Thyroid gland (tissue), 4 donors: ENCODE measurements around the gene CASS4. TPM values are rescaled to one million over a fixed set of nuclear protein-coding genes. Genes with fewer than 3 reads are reported as not detected.

Source experiments
- DNase-seq, 2 donors: peaks; one replicate each; pipeline ENCODE4 v3.0.0-alpha.2; 2019
- H3K27ac ChIP-seq, 3 donors: fragments of 200-600 bp; sonication (generic); 1 replicate in 2 of 3; 2 replicates in 1 of 3; pipeline ENCODE4 v1.5.1; 2016 to 2019; ENCODE audit warnings: mild to moderate bottlenecking in 1 of 3, moderate library complexity in 1 of 3
- H3K27me3 ChIP-seq: fragments of 200-600 bp; sonication (generic); one replicate; pipeline ENCODE4 v1.5.1; 2019
- H3K36me3 ChIP-seq, 2 donors: fragments of 200-600 bp; sonication (generic); one replicate each; pipeline ENCODE4 v1.5.1; 2016 to 2019
- H3K4me1 ChIP-seq, 2 donors: fragments of 200-600 bp; sonication (generic); one replicate each; pipeline ENCODE4 v1.5.1; 2017 to 2019
- H3K4me3 ChIP-seq, 3 donors: fragments of 200-600 bp; sonication (generic); replicated peaks in 1 of 3; 1 replicate in 2 of 3; 2 replicates in 1 of 3; pipeline ENCODE4 v1.5.1; 2016; ENCODE audit warnings: mild to moderate bottlenecking in 1 of 3
- H3K9me3 ChIP-seq: fragments of 200-600 bp; sonication (generic); one replicate; pipeline ENCODE4 v1.5.1; 2017
- CTCF ChIP-seq, 6 experiments: fragments of 200-600 bp in 3 of 6; fragments of 450-650 bp in 3 of 6; sonication (generic) in 3 of 6; IDR thresholded peaks; one replicate each; pipeline ENCODE4 v1.5.1; 2016 to 2019; ENCODE audit warnings: antibody characterized with exemption in 6 of 6, mild to moderate bottlenecking in 2 of 6, inconsistent platforms in 1 of 6, moderate library complexity in 1 of 6
- POLR2A ChIP-seq, 2 donors: fragments of 450-650 bp; IDR thresholded peaks; one replicate each; pipeline ENCODE4 v1.6.1; 2017; ENCODE audit warnings: antibody characterized with exemption in 2 of 2, mild to moderate bottlenecking in 2 of 2, moderate library complexity in 1 of 2
- WGBS, 2 donors: methylation state at CpG; one replicate each; pipeline ENCODE4 v1.1.5; 2017; 5-methylcytosine and 5-hydroxymethylcytosine counted together
- intact Hi-C: fragments of 100-400 bp; cut with DNase I; formaldehyde crosslinking; loops from one replicate; pipeline ENCODE4 v1.15.1; 2023
- total RNA-seq, 4 donors: library from RNA; depleted of rRNA; stranded (reverse); fragments of >200 nt; gene quantifications; one replicate each; pipeline ENCODE4 v1.2.3, GENCODE V29; 2016

Gene CASS4
- total RNA-seq, 4 donors from 2014 or later: 0.22 to 1.6 (median 1.0) TPM

- Histone ChIP-seq H3K4me1 (peaks cover 8 to 13% of the 10 kb centered on the region in 2 donors), H3K27ac (peak overlapping the region in 1 of 3 donors; percentile 9), H3K36me3 (no peaks in the 10 kb centered on the region), H3K4me3 (no peak overlapping the region), H3K27me3 (no peaks in the 10 kb centered on the region), H3K9me3 (no peaks in the 10 kb centered on the region)
- peak; percentile 53 to 67 for DNase-seq
- 31 to 34% methylated on average over 5 of the region's 5 CpGs for WGBS, 2 donors
- intact Hi-C loops: no loop called here
- no peak for TF ChIP-seq CTCF (IDR thresholded peaks at IDR 0.05)
Measured at GRCh38 chr20:56439771-56440291, 27.8 kb downstream of the CASS4 start.

- Histone ChIP-seq H3K9me3 (no peaks in the 10 kb centered on the region), H3K4me3 (no peak overlapping the region), H3K36me3 (no peaks in the 10 kb centered on the region), H3K27ac (peak overlapping the region in 1 of 3 donors; percentile 9), H3K27me3 (no peaks in the 10 kb centered on the region), H3K4me1 (peaks cover 8 to 13% of the 10 kb centered on the region in 2 donors)
- no peak for TF ChIP-seq CTCF (IDR thresholded peaks at IDR 0.05)
- no peak for TF ChIP-seq POLR2A (IDR thresholded peaks at IDR 0.05)
- DNase-seq: peak; percentile 38 to 48
- WGBS, 2 donors: 48 to 53% methylated on average over 4 of the region's 4 CpGs
- intact Hi-C loops: no loop called here
Measured at GRCh38 chr20:56440346-56441007, 28.4 kb downstream of the CASS4 start.

GRCh38 chr20:56442389-56443365, 30.6 kb downstream of the CASS4 start:
- no peak overlapping the region for H3K4me3 ChIP-seq
- no peak for DNase-seq
- no peak for TF ChIP-seq CTCF (IDR thresholded peaks at IDR 0.05)
- no peak for TF ChIP-seq POLR2A (IDR thresholded peaks at IDR 0.05)
- no peak overlapping the region for H3K27ac ChIP-seq
- intact Hi-C loops: no loop called here
- peaks cover 8 to 13% of the 10 kb centered on the region in 2 donors for H3K4me1 ChIP-seq
- no peaks in the 10 kb centered on the region for H3K9me3 ChIP-seq
- no peaks in the 10 kb centered on the region for H3K27me3 ChIP-seq
- no peaks in the 10 kb centered on the region for H3K36me3 ChIP-seq
- WGBS, 2 donors: 89 to 92% methylated on average over 15 to 17 of the region's 17 CpGs

GRCh38 chr20:56443654-56444540, 31.8 kb downstream of the CASS4 start:
- no peak overlapping the region for H3K27ac ChIP-seq
- H3K4me1 ChIP-seq: peaks cover 8 to 13% of the 10 kb centered on the region in 2 donors
- H3K4me3 ChIP-seq: no peak overlapping the region
- no peak for DNase-seq
- intact Hi-C loops: no loop called here
- no peaks in the 10 kb centered on the region for H3K9me3 ChIP-seq
- H3K27me3 ChIP-seq: no peaks in the 10 kb centered on the region
- no peaks in the 10 kb centered on the region for H3K36me3 ChIP-seq
- 64 to 68% methylated on average over 26 to 27 of the region's 27 CpGs for WGBS, 2 donors
- TF ChIP-seq CTCF (IDR thresholded peaks at IDR 0.05) (no peak), POLR2A (IDR thresholded peaks at IDR 0.05) (no peak)
